ENCODE results near the gene C1orf198.

Gene C1orf198

DNA sequence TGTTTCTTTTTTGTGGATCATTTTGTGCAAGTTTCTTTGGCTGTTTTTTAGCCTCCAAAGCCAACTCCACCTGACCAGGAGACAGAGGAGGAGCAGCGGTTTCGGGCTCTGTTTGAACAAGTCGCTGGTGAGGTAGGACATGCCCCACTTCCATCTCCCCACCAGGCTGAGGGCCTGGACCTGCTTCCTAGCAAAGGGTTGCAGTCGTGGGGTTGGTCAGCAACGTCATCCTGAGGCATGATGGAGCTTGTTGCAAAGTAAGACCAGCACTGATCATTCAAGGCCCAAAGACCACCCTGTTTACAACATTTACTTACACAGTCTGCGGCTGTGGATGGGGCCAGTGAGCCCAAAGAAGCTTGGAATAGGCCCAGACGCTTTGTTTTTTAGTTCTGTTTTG lies 80.8 kb downstream of the C1orf198 start:
- no peak for DNase-seq (ENCODE audit: low read depth in 1 of 2, low spot score in 1 of 2)
